HepG2 (cell line): Measurements from ENCODE around the gene NT5C1A. TPM values are rescaled to one million over a fixed set of nuclear protein-coding genes. Genes with fewer than 3 reads are reported as not detected.

Experiments used
- ATAC-seq: fragments of 200-7000 bp; cut with Tn5 transposase; 3 replicates; pipeline ENCODE4 v1.9.1; 2020; ENCODE audit warnings: mild to moderate bottlenecking, moderate library complexity
- BruUV-seq: library from RNA; stranded (reverse); fragments of 400-500 nt; replicated peaks from 2 replicates; lab custom pipeline; 2021; lab: Mats Ljungman, UMichigan
- CTCF ChIA-PET: fragments of 300-600 bp; formaldehyde crosslinking; extraction: SDS; loops from one replicate; lab custom pipeline; 2021; ENCODE audit warnings: low total read pairs, inconsistent platforms, low intra/inter-chr PET ratio; lab: Yijun Ruan, JAX
- POLR2A ChIA-PET: fragments of 350-600 bp; sonication (Branson Sonifier 250); formaldehyde crosslinking; loops from one replicate; lab custom pipeline; 2020; ENCODE audit warnings: antibody characterized with exemption, inconsistent platforms; lab: Yijun Ruan, JAX
- DNase-seq: peaks from one replicate; pipeline ENCODE4 v3.0.0-alpha.2; 2015; ENCODE audit warnings: low spot score
- FAIRE-seq: peaks from 3 replicates; lab custom pipeline; 2011; peaks lifted over from hg19 to GRCh38; lab: Jason Lieb, UNC
- H2AFZ ChIP-seq: one replicate; pipeline ENCODE4 v1.6.1; 2011; ENCODE audit warnings: low read length, inconsistent platforms
- H3K27ac ChIP-seq: fragments of 300-600 bp; 3 replicates; pipeline ENCODE4 v1.8.0; 2011; ENCODE audit warnings: mixed run types, mild to moderate bottlenecking, mixed read lengths, low read length, inconsistent platforms; ENCODE audit not compliant: insufficient read depth; ENCODE audit errors: extremely low read length
- H3K27me3 ChIP-seq, 2 experiments: fragments of 200-600 bp in 1 of 2; 2 replicates in 1 of 2; 3 replicates in 1 of 2; pipeline versions ENCODE4 v1.6.0 to v1.8.0; 2011; ENCODE audit warnings: low read length in 2 of 2, mild to moderate bottlenecking in 2 of 2, moderate library complexity in 2 of 2, inconsistent platforms in 1 of 2; ENCODE audit not compliant: insufficient read depth in 2 of 2, control insufficient read depth in 1 of 2
- H3K36me3 ChIP-seq, 2 experiments: fragments of 200-600 bp in 1 of 2; replicated peaks in 1 of 2; 2 replicates in 1 of 2; 3 replicates in 1 of 2; pipeline versions ENCODE4 v1.5.1 to v1.8.0; 2011; ENCODE audit warnings: low read length in 2 of 2, inconsistent platforms in 1 of 2; ENCODE audit not compliant: insufficient read depth in 2 of 2, control insufficient read depth in 1 of 2
- H3K4me1 ChIP-seq: 2 replicates; pipeline ENCODE4 v1.5.1; 2012; ENCODE audit warnings: low read length, inconsistent platforms; ENCODE audit not compliant: insufficient read depth
- H3K4me2 ChIP-seq: 2 replicates; pipeline ENCODE4 v1.6.0; 2011; ENCODE audit warnings: low read depth, low read length, inconsistent platforms
- H3K4me3 ChIP-seq, 3 experiments: fragments of 200-600 bp in 1 of 3; sonication (generic), shearing (Covaris generic) in 1 of 3; replicated peaks in 1 of 3; 2 replicates each; pipeline ENCODE4 v1.5.1; 2011 to 2016; ENCODE audit warnings: low read length in 3 of 3, inconsistent platforms in 2 of 3, low read depth in 2 of 3, mild to moderate bottlenecking in 2 of 3, control low read depth in 1 of 3, mixed read lengths in 1 of 3; ENCODE audit not compliant: insufficient read depth in 1 of 3
- H3K79me2 ChIP-seq: one replicate; pipeline ENCODE4 v1.6.1; 2011; ENCODE audit warnings: low read length, inconsistent platforms; ENCODE audit not compliant: insufficient read depth
- H3K9ac ChIP-seq: 2 replicates; pipeline ENCODE4 v1.6.0; 2011; ENCODE audit warnings: mild to moderate bottlenecking, low read depth, low read length, inconsistent platforms; ENCODE audit not compliant: insufficient read depth
- H3K9me3 ChIP-seq: 2 replicates; pipeline ENCODE4 v1.5.1; 2012; ENCODE audit warnings: mild to moderate bottlenecking, low read length
- H4K20me1 ChIP-seq: 2 replicates; pipeline ENCODE4 v1.6.0; 2011; ENCODE audit warnings: inconsistent platforms, mild to moderate bottlenecking, low read length, moderate library complexity; ENCODE audit not compliant: insufficient read depth
- ARID4A ChIP-seq: sonication (generic); formaldehyde crosslinking; IDR thresholded peaks from 2 replicates; pipeline ENCODE4 v1.5.0; 2020; ENCODE audit warnings: mild to moderate bottlenecking, missing genetic modification reagents, borderline replicate concordance
- ARNT ChIP-seq: fragments of 450-650 bp; IDR thresholded peaks from 2 replicates; pipeline ENCODE4 v1.6.1; 2017
- E2F1 ChIP-seq: sonication (generic); formaldehyde crosslinking; IDR thresholded peaks from 2 replicates; pipeline ENCODE4 v1.5.0; 2020; ENCODE audit warnings: missing genetic modification reagents
- FOSL1 ChIP-seq: sonication (generic); formaldehyde crosslinking; IDR thresholded peaks from 2 replicates; pipeline ENCODE4 v1.9.0; 2021; ENCODE audit warnings: missing genetic modification reagents, borderline replicate concordance
- KAT7 ChIP-seq: IDR thresholded peaks from 2 replicates; pipeline ENCODE4 v1.6.1; 2018; ENCODE audit warnings: borderline replicate concordance, missing compliant biosample characterization
- LCORL ChIP-seq, 2 experiments: fragments of 450-650 bp in 1 of 2; sonication (generic) in 1 of 2; formaldehyde crosslinking in 1 of 2; IDR thresholded peaks; 2 replicates each; pipeline versions ENCODE4 v1.5.0 to v1.6.1; 2017 to 2020; ENCODE audit warnings: antibody characterized with exemption in 1 of 2, missing genetic modification reagents in 1 of 2
- MEIS1 ChIP-seq: sonication (generic); formaldehyde crosslinking; IDR thresholded peaks from 2 replicates; pipeline ENCODE4 v1.9.0; 2021; ENCODE audit warnings: mild to moderate bottlenecking, missing genetic modification reagents, moderate library complexity, borderline replicate concordance
- PITX1 ChIP-seq: sonication (generic); formaldehyde crosslinking; IDR thresholded peaks from 2 replicates; pipeline ENCODE4 v1.5.1; 2020; ENCODE audit warnings: mild to moderate bottlenecking, missing genetic modification reagents
- SP1 ChIP-seq, 2 experiments: fragments of 450-650 bp in 1 of 2; sonication (generic) in 1 of 2; formaldehyde crosslinking in 1 of 2; IDR thresholded peaks; 2 replicates each; pipeline versions ENCODE4 v1.4.0 to v1.6.1; 2016 to 2020; ENCODE audit warnings: missing genetic modification reagents in 1 of 2
- TAF15 ChIP-seq: fragments of 200-400 bp; formaldehyde crosslinking; IDR thresholded peaks from one replicate; pipeline ENCODE4 v1.6.1; 2018; ENCODE audit warnings: mild to moderate bottlenecking, low read depth, low read length; ENCODE audit not compliant: poor library complexity, severe bottlenecking
- ZNF318 ChIP-seq: sonication (generic); formaldehyde crosslinking; IDR thresholded peaks from 2 replicates; pipeline ENCODE4 v1.4.0; 2020; ENCODE audit warnings: mild to moderate bottlenecking, missing genetic modification reagents
- WGBS: methylation state at CpG from one replicate; pipeline ENCODE4 v1.1.6; 2017; ENCODE audit warnings: low lambda C conversion rate; 5-methylcytosine and 5-hydroxymethylcytosine counted together
- in situ Hi-C: cut with HindIII; loops from 2 replicates; pipeline ENCODE4 v1.10.0; 2017; ENCODE audit warnings: low pct_unique_long_range_greater_than_20kb; ENCODE audit not compliant: extremely low pct_ligation_motif_present
- intact Hi-C: fragments of 100-400 bp; cut with micrococcal nuclease; formaldehyde crosslinking; loops from one replicate; pipeline ENCODE4 v1.10.0; 2022; ENCODE audit not compliant: unreplicated experiment
- polyA plus RNA-seq, 8 experiments: library from polyadenylated mRNA; depleted of rRNA in 3 of 8; stranded (reverse) in 7 of 8; unstranded in 1 of 8; fragments of >200 nt; fragmentation: Illumina TruSeq in 4 of 8; extraction: Trizol in 4 of 8; gene quantifications; 2 replicates each; pipeline versions ENCODE4 v1.2.1 to v1.2.3, GENCODE V29; 2011 to 2016; ENCODE audit warnings: low read depth in 4 of 8, missing spikeins in 1 of 8, mixed read lengths in 1 of 8; ENCODE audit not compliant: insufficient read depth in 1 of 8
- total RNA-seq, 5 experiments: library from RNA; depleted of rRNA; stranded (reverse); fragments of >200 nt; fragmentation: Illumina TruSeq; extraction: Trizol; gene quantifications; 2 replicates each; pipeline ENCODE4 v1.2.3, GENCODE V29; 2016; ENCODE audit warnings: low read depth in 1 of 5

Gene NT5C1A
- total and polyA plus RNA-seq, 2 of the 13 experiments (the other 11 are each of a cell fraction or from before 2014, with no cell fraction given) = not detected

- Histone ChIP-seq H3K9ac (no peak overlapping the region), H3K79me2 (no peaks in the 10 kb centered on the region), H3K36me3 (no peaks in the 10 kb centered on the region), H2AFZ (no peak overlapping the region), H3K4me3 (no peak overlapping the region), H3K27me3 (peaks cover 3 to 55% of the 10 kb centered on the region in 2 experiments), H4K20me1 (0 out of 2 replicates have a peak, but pooled peaks cover 2% of the 10 kb centered on the region), H3K27ac (no peak overlapping the region), H3K4me1 (no peaks in the 10 kb centered on the region), H3K4me2 (no peak overlapping the region), H3K9me3 (no peaks in the 10 kb centered on the region)
- BruUV-seq = no TSS peak
- ChIA-PET POLR2A (no interaction called here), CTCF (no interaction called here)
- in situ Hi-C loops = no loop called here
- no peak for FAIRE-seq
- intact Hi-C loops = no loop called here
- no peak for DNase-seq
- no peak for ATAC-seq
- WGBS = 36% methylated on average over 10 of the region's 13 CpGs
- no peak for TF ChIP-seq LCORL (IDR thresholded peaks at IDR 0.05)
- TF ChIP-seq LCORL (CRISPR knock-in tag; IDR thresholded peaks at IDR 0.05) = no peak
- TF ChIP-seq TAF15 = no peak
- no peak for TF ChIP-seq ARNT
- TF ChIP-seq SP1 (IDR thresholded peaks at IDR 0.05) = no peak
- TF ChIP-seq SP1 (CRISPR knock-in tag; IDR thresholded peaks at IDR 0.05) = no peak
- TF ChIP-seq MEIS1 = no peak
- TF ChIP-seq FOSL1 = no peak
- TF ChIP-seq E2F1 (CRISPR knock-in tag) = no peak
- no peak for TF ChIP-seq ARID4A
- no peak for TF ChIP-seq PITX1
- no peak for TF ChIP-seq ZNF318
- TF ChIP-seq KAT7 (CRISPR knock-in tag) = no peak
Measured at GRCh38 chr1:39684313-39684664, 12.4 kb upstream of the NT5C1A start.
